ENCODE results near the gene ZNF397.

ZNF397 gene

GRCh38 chr18:35244671-35245070 is 3.8 kb downstream of the ZNF397 start:
- FAIRE-seq (no peak), DNase-seq (ENCODE audit: extremely low spot score, insufficient read length, low read depth) (no peak)

DNA sequence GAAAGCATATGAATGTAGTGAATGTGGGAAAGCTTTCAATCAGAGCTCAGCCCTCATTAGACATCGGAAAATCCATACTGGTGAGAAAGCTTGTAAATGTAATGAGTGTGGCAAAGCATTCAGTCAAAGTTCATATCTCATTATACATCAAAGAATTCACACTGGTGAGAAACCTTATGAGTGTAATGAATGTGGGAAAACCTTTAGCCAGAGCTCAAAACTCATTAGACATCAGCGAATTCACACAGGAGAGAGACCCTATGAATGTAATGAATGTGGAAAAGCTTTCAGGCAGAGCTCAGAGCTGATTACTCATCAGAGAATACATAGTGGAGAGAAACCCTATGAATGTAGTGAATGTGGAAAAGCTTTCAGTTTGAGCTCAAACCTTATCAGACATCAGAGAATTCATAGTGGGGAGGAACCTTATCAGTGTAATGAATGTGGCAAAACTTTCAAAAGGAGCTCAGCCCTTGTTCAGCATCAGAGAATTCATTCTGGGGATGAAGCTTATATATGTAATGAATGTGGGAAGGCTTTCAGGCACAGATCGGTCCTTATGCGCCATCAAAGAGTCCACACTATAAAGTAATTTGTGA is 5.0 kb downstream of the ZNF397 start:
- FAIRE-seq (no peak), DNase-seq (ENCODE audit: extremely low spot score, insufficient read length, low read depth) (no peak)

GRCh38 chr18:35246831-35247230 is 6.0 kb downstream of the ZNF397 start:
- FAIRE-seq = no peak
- DNase-seq (ENCODE audit: extremely low spot score, insufficient read length, low read depth) = no peak

DNA sequence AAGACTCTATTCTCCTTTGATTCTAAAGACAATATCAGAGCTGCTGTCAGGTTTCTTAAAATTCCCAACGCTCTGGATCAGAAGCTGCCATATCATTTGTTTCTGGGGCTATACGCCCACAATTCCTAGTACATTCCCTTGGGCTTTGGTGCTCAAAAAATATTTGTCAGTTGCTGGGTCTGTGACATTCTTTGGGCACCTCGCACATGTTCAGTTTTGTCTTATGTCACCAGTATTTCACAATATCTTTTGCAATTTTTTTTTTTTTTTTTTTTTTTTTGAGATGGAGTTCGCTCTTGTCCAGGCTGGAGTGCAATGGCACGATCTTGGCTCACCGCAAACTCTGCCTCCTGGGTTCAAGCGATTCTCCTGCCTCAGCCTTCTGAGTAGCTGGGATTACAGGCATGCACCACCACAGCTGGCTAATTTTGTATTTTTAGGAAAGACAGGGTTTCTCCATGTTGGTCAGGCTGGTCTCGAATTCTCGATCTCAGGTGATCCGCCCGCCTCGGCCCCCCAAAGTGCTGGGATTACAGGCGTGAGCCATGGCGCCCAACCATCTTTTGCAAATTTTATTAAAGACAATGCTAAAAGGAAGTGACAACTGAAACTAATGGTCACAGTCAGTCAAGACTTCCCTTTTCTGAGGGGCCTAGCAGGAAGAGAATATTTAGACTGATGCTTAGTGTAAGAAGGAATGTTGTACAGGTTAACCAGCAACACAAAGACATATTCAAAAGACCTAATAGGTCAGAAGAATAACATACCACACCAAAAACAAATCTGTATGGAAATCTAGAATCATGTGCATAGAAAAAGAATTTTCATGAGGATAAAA is 6.8 kb downstream of the ZNF397 start:
- FAIRE-seq = no peak
- DNase-seq (ENCODE audit: extremely low spot score, insufficient read length, low read depth) = no peak

- DNase-seq (ENCODE audit: extremely low spot score, insufficient read length, low read depth) = no peak
- no peak for FAIRE-seq
Observed at GRCh38 chr18:35248429-35248828, 7.6 kb downstream of the ZNF397 start.

DNA sequence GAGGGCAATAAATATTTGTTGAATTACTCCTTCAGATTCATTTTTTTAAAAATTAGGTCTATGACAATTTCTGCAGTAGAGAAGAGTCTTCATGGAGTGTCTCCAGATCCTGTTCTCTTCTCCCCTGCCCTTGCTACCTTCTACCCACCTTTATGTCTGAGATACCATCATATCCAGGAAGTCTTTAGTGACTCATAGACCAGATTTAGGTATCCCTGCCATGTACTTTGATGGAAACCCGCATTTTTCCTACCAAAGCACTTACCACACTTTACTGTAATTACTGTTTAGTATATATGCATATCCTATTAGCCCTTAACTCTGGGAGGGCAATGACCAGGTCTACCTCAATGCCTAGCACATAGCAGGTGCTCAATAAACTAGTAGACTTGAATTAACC is 11.6 kb downstream of the ZNF397 start:
- FAIRE-seq = no peak
- no peak for DNase-seq (ENCODE audit: extremely low spot score, insufficient read length, low read depth)

DNA sequence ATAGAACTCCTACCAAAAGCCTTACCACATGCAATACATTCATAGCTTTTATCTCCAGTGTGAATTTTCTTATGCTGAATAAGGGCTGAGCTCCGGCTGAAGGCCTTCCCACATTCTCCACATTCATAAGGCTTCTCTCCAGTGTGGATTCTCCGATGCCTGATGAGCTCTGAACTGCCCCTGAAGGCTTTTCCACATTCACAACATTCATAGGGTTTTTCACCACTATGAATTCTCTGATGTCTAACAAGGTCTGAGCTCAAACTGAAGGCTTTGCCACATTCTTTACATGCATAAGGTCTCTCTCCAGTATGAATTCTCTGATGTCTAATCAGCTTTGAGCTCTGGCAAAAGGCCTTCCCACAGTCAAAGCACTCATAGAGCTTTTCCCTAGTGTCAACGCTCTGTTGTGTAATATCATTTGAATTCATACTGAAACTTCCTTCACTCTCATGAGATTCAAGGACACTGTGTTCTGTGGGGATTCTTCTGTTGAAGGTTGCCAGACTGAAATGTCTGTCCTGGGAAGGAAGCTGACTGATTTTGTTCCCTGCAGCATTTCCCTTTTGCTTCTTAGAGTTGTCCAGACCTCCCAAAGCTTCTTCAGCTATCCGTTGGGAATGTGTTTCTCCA is 12.9 kb downstream of the ZNF397 start:
- DNase-seq (ENCODE audit: extremely low spot score, insufficient read length, low read depth) (no peak), FAIRE-seq (no peak)

GRCh38 chr18:35256947-35257346 is 16.1 kb downstream of the ZNF397 start:
- DNase-seq (ENCODE audit: extremely low spot score, insufficient read length, low read depth) (no peak), FAIRE-seq (no peak)

GRCh38 chr18:35264409-35264808 is 23.6 kb downstream of the ZNF397 start:
- FAIRE-seq (no peak), DNase-seq (ENCODE audit: extremely low spot score, insufficient read length, low read depth) (no peak)

GRCh38 chr18:35267161-35267651 is 26.4 kb downstream of the ZNF397 start:
- FAIRE-seq (no peak), DNase-seq (ENCODE audit: extremely low spot score, insufficient read length, low read depth) (no peak)

DNA sequence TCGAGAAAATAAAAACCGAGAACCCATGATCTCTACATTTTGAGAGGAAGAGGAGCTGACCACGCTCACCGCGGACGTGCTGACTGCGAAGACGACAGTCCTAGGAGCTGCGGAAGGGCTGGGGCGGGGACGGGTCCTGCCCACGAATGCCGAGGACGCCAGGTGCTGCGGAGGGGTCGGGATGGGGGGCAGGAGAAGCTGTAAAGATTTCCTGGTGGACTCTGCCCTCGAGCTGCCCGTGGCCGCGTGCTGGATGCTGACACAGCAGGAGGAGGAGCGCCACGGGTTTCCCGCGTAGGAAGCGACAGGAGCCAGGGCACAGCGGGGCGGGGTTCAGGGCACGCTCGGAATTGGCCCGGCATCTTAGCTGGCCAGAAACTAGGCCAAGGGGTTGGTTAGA is 27.0 kb downstream of the ZNF397 start:
- DNase-seq (ENCODE audit: extremely low spot score, insufficient read length, low read depth) = no peak
- FAIRE-seq = no peak

DNA sequence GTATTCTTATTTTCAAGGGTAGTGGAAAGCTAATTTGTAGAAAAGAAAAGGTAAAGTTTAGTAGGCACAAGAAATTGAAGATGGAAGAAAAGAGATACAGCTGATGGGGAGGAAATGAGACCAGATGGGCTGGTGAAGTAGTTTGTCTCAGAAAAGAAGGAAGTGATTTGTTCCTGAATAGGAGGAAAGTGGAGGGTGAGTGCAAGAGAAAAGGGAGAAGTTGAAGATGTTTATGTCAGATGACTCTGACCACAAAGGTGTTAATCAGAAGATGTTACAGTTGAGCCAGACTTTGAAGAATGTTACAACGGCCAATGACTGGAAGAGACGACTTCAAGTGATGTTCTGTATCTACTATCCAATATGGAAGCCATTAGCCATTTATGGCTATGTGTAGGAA is 28.0 kb downstream of the ZNF397 start:
- FAIRE-seq = no peak
- DNase-seq (ENCODE audit: extremely low spot score, insufficient read length, low read depth) = no peak

DNA sequence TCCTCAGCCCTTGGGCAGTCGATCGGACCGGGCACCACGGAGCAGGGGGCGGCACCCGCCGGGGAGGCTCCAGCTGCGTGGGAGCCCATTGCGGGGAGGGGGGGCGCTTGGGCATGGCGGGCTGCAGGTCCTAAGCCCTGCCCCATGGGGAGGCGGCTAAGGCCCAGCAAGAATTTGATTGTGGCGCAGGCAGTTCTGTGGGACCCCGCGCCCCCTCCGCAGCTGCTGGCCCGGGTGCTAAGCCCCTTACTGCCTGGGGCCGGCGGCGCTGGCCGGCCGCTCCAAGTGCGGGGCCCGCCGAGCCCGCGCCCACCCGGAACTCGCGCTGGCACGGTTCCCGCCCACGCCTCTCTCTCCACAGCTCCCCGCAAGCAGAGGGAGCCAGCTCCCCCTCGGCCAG is 30.8 kb downstream of the ZNF397 start:
- DNase-seq (ENCODE audit: extremely low spot score, insufficient read length, low read depth) (no peak), FAIRE-seq (no peak)

- no peak for DNase-seq (ENCODE audit: extremely low spot score, insufficient read length, low read depth)
- FAIRE-seq = no peak
Observed at GRCh38 chr18:35276267-35276666, 35.4 kb downstream of the ZNF397 start.

- DNase-seq (ENCODE audit: extremely low spot score, insufficient read length, low read depth) = no peak
- FAIRE-seq = no peak
Observed at GRCh38 chr18:35277633-35278032, 36.8 kb downstream of the ZNF397 start.

DNA sequence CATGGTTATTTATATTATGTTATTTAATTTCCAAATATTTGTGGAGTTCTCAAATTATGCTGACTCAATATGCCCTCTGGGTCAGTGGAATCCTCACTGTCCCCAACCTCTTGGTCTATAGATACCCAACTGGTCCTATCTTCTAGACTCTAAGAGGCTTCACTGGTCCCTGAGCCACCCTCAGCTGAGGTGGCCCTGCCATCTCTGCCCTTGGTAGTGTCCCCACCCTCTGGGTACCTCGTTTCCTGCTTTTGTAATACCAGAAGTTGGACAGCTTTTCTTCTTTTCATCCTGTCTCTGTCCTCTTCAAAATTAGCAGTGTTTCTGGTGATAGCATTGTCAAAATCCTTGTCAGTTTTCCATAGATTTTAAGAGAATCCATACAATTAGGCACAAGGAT is 37.3 kb downstream of the ZNF397 start:
- FAIRE-seq (no peak), DNase-seq (ENCODE audit: extremely low spot score, insufficient read length, low read depth) (no peak)

- FAIRE-seq (no peak), DNase-seq (ENCODE audit: extremely low spot score, insufficient read length, low read depth) (no peak)
Observed at GRCh38 chr18:35278969-35279368, 38.1 kb downstream of the ZNF397 start.

GRCh38 chr18:35282353-35282752 is 41.5 kb downstream of the ZNF397 start:
- no peak for DNase-seq (ENCODE audit: extremely low spot score, insufficient read length, low read depth)
- no peak for FAIRE-seq

DNA sequence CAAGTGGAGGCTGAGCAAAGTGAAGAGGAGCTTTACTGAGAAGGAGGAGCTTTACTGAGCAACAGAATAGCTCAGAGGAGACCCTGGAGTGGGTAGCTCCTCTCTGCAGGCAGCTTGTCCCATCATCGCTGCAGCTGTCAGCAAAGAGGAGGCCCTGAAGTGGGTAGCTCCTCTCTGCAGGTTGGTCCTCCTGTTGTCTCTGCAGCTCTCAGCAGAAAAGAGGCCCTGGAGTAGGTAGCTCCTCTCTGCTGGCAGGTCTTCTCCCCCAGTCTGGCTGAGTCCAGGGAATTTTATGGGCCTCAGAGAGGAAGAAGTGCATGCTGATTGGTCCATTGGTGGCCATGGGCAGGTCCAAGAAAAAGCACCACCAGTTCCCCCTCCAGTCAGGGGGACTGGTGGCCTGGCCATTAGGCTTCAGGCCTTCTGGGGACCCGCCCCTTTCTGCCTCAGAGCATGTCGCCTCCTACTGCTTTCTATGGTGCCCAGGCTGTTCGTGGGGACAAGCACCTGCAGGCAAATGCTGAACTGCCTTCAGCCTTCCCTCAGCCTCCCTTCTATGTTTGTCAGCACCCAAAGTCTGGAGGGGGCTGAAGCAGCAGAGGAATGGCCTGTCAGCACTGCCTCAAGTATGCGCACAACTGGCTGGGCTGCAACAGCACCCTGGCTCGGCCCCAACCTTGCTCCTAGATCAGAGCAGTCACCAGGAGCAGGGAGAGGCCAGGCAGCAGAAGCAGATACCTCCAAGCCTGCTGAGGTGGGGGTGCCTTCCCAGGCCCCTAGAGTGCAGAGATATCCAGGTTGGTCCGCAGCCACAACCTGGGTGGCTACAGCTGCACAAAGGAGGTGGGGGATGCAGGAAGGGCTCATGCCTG is 43.3 kb downstream of the ZNF397 start:
- FAIRE-seq = no peak
- DNase-seq (ENCODE audit: extremely low spot score, insufficient read length, low read depth) = no peak

DNA sequence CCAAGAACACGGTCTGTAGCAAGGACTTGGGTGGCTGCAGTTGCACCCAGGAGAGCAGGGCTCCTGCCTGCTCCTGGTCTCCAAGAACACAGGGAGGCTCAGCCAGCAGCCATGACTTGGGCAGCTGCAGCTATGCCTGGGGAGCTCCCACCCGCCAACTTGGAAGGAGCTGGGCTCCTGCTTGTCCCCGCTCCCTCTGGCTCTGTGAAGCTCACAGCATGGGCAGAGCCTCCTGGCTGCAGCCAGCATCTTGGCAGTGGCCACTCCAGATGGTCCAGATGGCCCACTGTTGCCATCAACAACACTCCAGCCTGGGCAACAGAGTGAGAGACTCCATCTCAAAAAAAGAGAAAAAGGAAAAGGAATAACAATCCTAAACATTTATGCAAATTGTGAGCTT is 44.0 kb downstream of the ZNF397 start:
- DNase-seq (ENCODE audit: extremely low spot score, insufficient read length, low read depth) (no peak), FAIRE-seq (no peak)

All from GM18507 (cell line).